Fibroblast of pulmonary artery (primary cell): ENCODE results near the gene SMTNL2.

Experiments
- DNase-seq: peaks from one replicate; pipeline ENCODE4 v3.0.0-alpha.2; 2010; ENCODE audit warnings: low read depth
- H3K4me3 ChIP-seq: replicated peaks from 2 replicates; pipeline ENCODE4 v1.5.1; 2011; ENCODE audit warnings: low read depth, mild to moderate bottlenecking, control low read depth, low read length, moderate library complexity
- TF ChIP-seq, protein P1 (sequence below): IDR thresholded peaks from 2 replicates; pipeline ENCODE4 v1.5.1; 2011; ENCODE audit warnings: mild to moderate bottlenecking, control low read depth, low read length, inconsistent platforms; ENCODE audit errors: missing control alignments

SMTNL2 gene

DNA sequence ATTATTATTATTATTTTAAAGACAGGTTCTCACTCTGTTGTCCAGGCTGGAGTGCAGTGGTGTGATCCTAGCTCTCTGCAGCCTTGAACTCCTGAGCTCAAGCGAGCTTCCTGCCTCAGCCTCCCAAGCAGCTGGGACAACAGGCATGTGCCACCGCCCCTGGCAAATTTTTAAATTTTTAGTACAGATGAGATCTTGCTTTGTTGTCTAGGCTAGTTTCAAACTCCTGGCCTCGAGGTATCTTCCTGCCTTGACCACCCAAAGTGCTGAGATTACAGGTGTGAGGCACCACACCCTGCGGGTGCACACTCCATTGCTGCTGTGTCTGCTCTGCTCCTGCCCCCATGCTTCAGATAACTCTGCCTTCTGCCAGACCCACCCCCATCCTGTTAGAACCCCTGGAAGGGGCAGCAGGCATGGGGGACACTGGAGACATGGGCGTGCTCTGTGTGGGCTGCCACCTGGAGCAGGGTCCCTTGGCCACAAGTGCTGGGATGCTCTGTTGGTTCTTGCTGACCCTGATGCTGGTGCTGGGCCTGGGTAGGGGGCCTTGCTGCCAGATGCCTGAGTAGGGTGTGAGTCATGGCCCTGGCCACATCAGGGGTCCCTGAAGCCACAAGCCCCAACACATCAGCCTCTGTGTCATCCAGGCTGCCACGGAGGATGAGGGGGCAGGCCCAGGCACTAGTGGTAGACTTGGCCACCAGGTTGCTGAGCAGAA is 26.5 kb upstream of the SMTNL2 start:
- DNase-seq: no peak
- TF ChIP-seq, protein P1, sequence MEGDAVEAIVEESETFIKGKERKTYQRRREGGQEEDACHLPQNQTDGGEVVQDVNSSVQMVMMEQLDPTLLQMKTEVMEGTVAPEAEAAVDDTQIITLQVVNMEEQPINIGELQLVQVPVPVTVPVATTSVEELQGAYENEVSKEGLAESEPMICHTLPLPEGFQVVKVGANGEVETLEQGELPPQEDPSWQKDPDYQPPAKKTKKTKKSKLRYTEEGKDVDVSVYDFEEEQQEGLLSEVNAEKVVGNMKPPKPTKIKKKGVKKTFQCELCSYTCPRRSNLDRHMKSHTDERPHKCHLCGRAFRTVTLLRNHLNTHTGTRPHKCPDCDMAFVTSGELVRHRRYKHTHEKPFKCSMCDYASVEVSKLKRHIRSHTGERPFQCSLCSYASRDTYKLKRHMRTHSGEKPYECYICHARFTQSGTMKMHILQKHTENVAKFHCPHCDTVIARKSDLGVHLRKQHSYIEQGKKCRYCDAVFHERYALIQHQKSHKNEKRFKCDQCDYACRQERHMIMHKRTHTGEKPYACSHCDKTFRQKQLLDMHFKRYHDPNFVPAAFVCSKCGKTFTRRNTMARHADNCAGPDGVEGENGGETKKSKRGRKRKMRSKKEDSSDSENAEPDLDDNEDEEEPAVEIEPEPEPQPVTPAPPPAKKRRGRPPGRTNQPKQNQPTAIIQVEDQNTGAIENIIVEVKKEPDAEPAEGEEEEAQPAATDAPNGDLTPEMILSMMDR: no peak
- H3K4me3 ChIP-seq: no peak overlapping the region

DNA sequence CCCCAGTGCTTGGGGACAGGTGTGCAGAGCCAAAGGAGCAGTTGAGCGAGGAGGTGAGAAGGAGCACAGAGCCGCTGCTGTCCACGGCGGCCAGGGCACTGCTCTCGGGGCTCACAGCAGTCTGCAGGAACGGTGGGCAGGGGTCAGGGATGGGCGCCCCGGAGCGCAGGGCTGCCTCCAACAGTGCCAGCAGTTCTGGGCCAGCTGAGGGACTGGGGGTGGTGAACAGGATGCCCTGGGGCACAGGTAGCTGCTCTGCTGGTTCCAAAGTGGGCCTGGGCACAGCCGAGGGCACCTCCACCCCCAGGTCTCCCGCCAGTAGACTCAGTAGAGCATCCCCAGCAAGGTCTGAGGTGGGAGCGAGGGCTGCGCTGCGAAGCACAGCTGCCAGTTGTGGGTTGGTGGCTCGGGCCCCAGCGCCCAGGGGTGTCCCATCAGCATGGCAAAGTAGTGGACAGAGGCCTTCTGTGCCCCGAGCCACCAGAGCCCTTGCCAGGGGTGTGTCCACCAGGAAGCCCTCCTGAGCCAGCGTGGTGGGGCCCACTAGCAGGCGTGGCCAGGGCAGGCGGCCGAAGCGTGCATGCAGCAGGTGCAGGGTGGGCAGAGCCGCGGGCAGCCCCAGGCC is 25.9 kb upstream of the SMTNL2 start:
- no peak for DNase-seq
- no peak overlapping the region for H3K4me3 ChIP-seq
- TF ChIP-seq, protein P1: no peak

DNA sequence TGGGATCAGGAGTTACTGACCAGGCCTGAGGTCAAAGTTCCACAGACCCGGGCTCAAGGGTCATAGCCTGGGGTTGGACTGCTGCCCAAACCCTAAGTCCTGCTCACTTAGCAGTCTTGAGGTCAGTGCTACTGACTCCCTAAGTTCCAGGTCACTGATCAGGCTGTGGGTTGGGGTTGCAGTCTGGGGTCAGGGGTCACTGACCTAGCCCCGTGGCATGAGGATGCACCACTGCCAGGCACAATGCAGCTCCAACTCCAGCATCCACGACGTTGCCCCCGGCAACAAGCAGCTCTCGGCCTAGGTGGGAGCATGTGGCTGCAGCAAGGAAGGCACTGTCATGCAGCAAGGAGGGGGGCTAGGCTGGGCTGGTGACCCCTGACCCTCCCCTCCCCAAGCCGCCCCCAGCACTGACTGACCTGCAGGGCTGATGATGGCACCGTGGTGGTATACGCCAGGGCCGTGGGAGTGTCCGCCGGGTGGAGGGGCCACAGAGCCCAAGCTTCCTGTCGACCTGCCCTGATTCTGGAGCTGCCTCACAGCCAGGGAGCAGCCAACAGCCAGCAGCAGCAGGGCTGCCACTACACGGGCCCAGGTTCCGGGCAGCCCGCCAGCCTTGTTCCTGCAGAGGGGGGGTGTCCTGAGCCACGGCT is 25.1 kb upstream of the SMTNL2 start:
- H3K4me3 ChIP-seq: no peak overlapping the region
- no peak for DNase-seq
- TF ChIP-seq, protein P1: no peak

DNA sequence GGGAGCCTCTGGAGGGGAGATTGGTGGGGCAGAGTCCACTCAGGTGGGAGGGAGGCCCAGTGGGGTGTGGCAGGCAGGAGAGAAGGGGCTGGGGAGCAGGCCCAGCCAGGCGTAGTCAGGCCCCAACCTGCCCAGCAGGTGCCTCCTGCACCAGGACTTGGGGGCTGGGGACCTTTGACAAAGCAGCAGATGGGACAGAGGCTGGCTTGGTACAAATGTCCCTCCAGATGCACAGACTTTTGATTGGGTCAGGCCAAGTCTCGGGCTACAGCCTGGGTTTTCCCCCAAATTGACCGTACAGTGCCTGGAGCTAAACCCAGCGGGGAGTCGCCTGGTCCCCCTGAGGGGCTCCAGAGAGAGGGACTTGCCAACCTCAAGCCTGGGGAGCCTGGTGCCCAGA is 24.4 kb upstream of the SMTNL2 start:
- TF ChIP-seq, protein P1: no peak
- H3K4me3 ChIP-seq: no peak overlapping the region
- DNase-seq: no peak

DNA sequence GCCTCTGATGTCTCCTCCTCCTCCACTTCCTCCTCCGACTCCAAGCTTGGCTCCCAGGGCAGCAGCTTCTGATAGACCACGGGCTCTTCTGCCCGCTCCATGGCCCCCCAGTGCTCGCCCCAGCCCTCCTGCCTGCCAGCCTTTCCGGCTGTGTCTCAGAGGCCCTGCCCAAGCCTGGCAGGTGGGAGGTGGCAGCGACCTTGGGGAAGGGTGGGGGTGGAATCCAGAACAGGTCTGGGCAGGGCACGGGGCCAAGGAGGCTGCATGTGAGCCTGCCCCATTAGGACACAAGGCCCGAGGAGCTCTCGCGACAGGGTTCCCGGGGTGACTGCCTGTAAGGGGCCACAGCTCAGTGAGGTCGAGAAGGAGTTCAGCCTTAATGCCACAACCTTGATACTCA is 23.9 kb upstream of the SMTNL2 start, which contains the start of gene GGT6:
TSS of gene GGT6 (minus strand) at position 157 of the 400 bp plus-strand sequence. CDS start at position 101, 56 bp downstream.
- DNase-seq: no peak
- TF ChIP-seq, protein P1: no peak

DNA sequence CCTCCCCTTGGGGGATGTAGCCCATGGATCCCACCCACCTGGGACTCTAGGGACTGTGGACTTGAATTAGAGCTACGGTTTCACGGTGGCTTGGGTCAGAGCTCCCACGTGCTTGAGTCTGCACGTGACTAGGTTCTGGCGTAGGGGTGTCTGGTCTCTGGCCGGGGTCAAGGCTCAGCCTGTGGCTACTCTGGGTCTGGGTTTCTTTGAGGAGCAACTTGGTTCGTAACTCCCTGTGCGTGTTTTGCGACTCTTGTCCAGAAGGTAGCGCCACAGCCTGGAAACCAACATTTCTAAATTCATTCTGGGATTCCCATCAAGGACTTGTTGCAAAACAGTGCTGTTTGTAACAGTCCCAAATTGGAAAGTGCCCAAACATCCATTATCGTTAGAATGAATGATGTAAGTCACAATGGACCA is 23.5 kb upstream of the SMTNL2 start:
- peak; percentile 72 for DNase-seq
- TF ChIP-seq, protein P1: peak; percentile 41
- no peak overlapping the region for H3K4me3 ChIP-seq

More for the DNA sequence above, 23.9 kb upstream of the SMTNL2 start, which contains the start of gene GGT6:
- no peak within 1 kb of the TSS for H3K4me3 ChIP-seq
